ENCODE measurements around the gene APOE.

DNA sequence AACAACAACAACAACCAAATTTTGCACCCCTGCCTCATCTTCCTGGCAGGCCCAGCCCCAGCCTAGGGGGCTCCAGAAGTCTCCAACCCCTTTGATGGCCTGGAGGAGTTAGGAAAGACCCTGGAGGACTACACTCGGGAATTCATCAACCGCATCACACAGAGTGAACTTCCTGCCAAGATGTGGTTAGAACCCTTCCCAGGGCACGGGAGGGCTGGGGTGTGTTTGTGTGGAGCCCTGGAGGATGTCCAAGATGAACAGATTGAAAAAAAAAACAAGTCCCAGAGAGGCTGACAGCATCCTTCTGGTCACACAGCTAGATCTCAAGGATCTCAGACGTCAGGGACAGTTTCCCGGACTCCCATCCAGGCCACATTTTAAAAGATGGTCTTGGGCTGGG lies 22.1 kb downstream of the APOE start:
- TF ChIP-seq ZFP3 (CRISPR knock-in tag; IDR thresholded peaks at IDR 0.05) (no peak), ZNF565 (CRISPR knock-in tag; conservative IDR thresholded peaks at IDR 0.05; ENCODE audit: low read depth) (no peak), OSR1 (CRISPR knock-in tag; IDR thresholded peaks at IDR 0.05) (no peak), RARB (CRISPR knock-in tag; IDR thresholded peaks at IDR 0.05) (no peak), CSDC2 (CRISPR knock-in tag; IDR thresholded peaks at IDR 0.05) (no peak), ZFP30 (CRISPR knock-in tag; IDR thresholded peaks at IDR 0.05) (no peak)
